ENCODE data around the gene PPP2R2C.

Gene PPP2R2C

DNA sequence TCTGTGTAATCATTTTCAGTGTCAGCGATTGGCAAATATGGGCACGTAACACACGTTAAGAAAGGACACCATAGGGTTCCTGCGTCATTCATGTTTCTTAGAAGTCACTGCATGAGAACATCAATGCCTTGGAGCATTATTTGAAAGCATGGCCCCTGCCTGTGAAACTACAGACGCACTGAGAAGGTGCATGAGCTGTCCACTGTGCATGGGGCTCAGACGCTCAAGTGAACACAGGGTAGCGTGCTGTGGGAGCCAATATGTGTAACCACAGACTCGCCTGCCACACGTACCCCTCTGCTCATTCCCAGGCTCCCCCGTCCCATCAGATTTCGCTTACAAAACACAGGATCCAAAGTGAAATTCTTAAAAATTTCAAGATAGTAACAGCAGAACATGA, 6.5 kb downstream of the PPP2R2C start:
- in situ Hi-C loops (cut with HindIII; ENCODE audit: low sequenced_read_pairs), result no loop called here
- TF ChIP-seq, protein P1, sequence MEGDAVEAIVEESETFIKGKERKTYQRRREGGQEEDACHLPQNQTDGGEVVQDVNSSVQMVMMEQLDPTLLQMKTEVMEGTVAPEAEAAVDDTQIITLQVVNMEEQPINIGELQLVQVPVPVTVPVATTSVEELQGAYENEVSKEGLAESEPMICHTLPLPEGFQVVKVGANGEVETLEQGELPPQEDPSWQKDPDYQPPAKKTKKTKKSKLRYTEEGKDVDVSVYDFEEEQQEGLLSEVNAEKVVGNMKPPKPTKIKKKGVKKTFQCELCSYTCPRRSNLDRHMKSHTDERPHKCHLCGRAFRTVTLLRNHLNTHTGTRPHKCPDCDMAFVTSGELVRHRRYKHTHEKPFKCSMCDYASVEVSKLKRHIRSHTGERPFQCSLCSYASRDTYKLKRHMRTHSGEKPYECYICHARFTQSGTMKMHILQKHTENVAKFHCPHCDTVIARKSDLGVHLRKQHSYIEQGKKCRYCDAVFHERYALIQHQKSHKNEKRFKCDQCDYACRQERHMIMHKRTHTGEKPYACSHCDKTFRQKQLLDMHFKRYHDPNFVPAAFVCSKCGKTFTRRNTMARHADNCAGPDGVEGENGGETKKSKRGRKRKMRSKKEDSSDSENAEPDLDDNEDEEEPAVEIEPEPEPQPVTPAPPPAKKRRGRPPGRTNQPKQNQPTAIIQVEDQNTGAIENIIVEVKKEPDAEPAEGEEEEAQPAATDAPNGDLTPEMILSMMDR (IDR thresholded peaks at IDR 0.05; ENCODE audit: low read depth, low read length), result no peak
- no peak for DNase-seq (ENCODE audit: low read depth, low spot score)
- no peak overlapping the region for H3K4me3 ChIP-seq (ENCODE audit: low read depth, low read length)

DNA sequence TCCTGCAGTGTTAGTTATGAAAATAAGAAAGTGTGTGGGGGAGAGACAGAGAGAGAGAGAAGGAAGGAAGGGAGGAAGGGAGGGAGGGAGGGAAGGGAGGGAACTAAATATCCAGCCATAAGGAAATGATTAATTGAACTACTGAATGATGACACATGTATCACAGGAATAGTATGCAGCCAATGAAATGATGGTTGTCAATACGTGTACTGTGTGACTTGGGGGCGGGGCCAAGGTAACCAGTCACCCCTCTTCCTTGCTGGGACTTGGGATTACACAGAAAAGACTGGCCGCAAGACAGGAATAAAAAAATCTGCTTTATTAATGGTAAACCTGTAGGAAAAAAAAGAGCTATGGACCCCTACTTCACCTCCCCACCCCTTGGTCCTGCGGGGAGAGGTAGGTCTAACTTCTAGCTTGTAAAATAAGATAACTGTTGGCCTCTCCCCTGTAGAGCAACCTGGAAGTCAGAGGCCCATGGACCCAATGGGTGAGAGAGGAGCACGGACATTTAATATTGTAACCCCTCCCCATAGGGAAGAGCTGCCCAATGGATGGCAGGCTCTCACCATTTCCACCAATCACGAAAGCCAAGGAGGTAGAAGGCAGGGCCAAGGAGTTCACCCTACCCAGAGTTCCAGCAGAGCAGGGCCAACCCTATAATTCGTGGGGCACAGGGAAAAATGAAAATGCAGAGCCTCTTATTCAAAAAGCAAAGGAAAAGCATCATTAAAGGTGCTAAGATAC, 7.4 kb downstream of the PPP2R2C start:
- in situ Hi-C loops (cut with HindIII; ENCODE audit: low sequenced_read_pairs), result no loop called here
- no peak overlapping the region for H3K4me3 ChIP-seq (ENCODE audit: low read depth, low read length)
- TF ChIP-seq, protein P1 (IDR thresholded peaks at IDR 0.05; ENCODE audit: low read depth, low read length), result no peak
- no peak for DNase-seq (ENCODE audit: low read depth, low spot score)

DNA sequence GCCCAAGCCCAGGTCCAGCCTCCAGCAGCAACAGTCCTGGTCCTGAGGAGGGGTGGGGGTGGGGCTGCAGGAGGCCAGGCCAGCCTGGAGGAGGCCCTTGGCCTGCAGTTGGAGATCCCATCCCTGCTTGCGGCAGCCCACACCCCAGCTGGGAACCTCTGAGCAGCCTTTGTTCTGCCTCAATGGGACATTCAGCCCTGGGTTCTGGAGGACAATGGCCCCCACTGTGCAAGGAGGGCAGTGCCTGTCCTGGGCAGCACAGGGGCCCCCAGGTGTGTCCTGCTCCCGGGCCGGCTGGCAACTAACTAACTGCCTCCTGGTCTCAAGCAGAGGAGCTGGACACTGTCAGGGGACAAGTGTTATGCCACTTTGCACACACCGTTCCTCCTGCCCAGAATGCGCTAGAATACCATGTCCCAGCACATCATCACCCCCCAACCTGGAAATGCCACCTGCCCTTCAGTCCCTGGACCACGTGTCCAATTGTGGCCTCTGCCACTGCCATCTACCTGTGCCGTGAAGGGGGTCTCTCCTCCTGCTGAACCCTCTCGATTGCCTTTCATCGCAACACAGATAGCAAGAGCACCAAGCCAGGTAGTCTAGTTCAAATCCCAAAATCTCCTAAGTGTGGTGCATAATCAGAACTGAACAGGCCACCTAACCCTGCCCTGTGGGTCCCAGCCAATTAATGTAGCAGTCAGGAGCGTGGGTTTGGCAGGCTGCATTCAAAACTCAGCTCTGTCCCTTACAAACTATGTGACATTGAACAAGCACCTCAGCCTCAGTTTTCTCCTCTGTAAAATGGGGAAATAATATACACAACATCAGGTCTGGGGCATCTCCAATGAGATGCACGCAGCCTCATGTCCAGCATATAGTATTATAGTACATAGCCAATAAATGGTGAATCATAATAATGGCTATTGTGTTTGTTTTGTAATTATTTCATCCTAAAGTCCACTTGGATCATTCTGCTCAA, 8.8 kb downstream of the PPP2R2C start:
- in situ Hi-C loops (cut with HindIII; ENCODE audit: low sequenced_read_pairs), result no loop called here
- TF ChIP-seq, protein P1 (IDR thresholded peaks at IDR 0.05; ENCODE audit: low read depth, low read length), result no peak
- no peak for DNase-seq (ENCODE audit: low read depth, low spot score)
- no peak overlapping the region for H3K4me3 ChIP-seq (ENCODE audit: low read depth, low read length)

DNA sequence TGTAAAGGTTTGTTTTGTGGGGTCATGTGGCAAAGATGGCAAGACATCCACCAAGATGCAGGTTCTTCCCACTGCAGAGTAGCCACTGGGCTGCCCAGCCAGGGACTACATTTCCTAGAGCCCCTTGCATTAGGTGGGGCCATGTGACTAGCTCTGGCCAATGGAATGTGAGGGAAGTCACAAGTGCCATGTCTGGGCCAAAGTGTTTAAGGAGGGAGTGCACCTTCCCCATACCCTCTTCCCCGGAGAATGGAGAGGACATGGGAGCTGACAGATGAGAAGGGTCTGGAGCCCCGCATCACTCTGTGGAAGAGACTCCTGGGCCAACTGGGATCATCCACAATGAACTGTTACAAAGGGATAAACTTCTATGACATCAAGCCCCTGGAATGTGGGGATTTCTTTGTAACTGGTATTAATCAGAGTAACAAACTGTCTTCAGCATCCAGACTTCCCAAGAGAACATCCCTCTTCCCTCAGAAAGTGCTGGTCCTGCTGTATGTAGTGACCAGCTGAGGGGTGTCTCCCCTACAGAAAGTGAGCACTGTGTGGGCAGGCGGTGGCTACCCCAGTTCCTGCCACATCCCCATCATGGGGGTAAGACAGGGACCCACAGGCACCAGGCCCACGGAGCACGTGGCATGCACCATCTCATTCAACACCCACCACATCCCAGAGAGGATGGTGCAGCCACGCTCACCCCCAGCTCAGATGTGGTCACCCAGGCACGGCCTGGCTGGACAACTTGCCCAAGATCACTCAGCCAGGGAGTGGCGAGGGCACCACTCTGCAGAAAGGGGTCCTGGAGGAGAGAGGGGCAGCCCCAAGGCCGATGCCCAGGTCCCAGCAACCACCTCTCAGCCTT, 10.9 kb downstream of the PPP2R2C start:
- in situ Hi-C loops (cut with HindIII; ENCODE audit: low sequenced_read_pairs), result no loop called here
- no peak for DNase-seq (ENCODE audit: low read depth, low spot score)
- TF ChIP-seq, protein P1 (IDR thresholded peaks at IDR 0.05; ENCODE audit: low read depth, low read length), result no peak
- H3K4me3 ChIP-seq (ENCODE audit: low read depth, low read length), result no peak overlapping the region

DNA sequence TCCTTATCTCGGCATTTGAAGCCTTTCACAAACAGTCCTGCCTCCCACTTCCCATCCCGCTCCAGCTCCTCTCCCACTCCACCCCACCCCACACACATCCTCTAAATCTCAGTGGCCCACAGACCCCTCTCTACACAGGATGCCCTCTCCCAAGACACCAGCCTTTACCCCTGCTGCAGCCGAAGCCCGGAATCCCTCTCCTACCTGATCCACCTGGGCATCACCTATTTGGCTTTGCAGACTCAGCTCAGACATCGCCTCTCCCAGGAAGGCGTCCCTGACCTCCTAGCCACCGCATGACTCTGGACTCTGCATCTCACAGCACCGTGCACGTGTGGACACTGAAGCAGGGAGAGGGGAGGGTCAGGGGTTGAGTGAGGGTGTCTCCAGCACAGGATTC, 11.5 kb downstream of the PPP2R2C start:
- in situ Hi-C loops (cut with HindIII; ENCODE audit: low sequenced_read_pairs), result no loop called here
- DNase-seq (ENCODE audit: low read depth, low spot score), result no peak
- TF ChIP-seq, protein P1 (IDR thresholded peaks at IDR 0.05; ENCODE audit: low read depth, low read length), result no peak
- H3K4me3 ChIP-seq (ENCODE audit: low read depth, low read length), result no peak overlapping the region

DNA sequence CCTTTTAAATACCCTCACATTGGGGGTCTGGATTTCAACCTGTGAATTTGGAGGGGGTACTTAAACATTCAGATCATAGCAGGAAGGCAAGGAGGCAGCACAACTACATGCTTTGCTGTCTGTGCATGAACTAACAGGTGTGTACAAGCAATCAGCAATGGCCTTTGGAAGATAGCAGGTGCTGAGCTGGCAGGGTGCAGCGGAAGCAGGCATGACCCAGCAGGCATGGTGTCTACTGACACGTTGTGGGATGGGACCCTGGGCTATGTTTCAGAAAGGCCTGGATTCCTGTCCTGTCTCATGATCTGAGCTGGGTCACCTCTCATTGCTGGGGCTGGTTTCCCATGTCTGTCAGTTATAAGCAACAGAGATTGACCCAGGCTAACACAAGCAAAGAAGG, 13.9 kb downstream of the PPP2R2C start:
- no peak overlapping the region for H3K4me3 ChIP-seq (ENCODE audit: low read depth, low read length)
- TF ChIP-seq, protein P1 (IDR thresholded peaks at IDR 0.05; ENCODE audit: low read depth, low read length), result no peak
- in situ Hi-C loops (cut with HindIII; ENCODE audit: low sequenced_read_pairs), result no loop called here
- no peak for DNase-seq (ENCODE audit: low read depth, low spot score)

Measured in astrocyte of the spinal cord (primary cell).